Measurements from ENCODE around the gene TUBB1.
A peak's percentile ranks its signal among the peaks of the same experiment; 100 is the strongest.
"Not testable (repeated sequence)": the region's sequence is repeated elsewhere in the genome, so short reads cannot be mapped to it uniquely, and the experiment has no call there.

The TUBB1 gene

DNA sequence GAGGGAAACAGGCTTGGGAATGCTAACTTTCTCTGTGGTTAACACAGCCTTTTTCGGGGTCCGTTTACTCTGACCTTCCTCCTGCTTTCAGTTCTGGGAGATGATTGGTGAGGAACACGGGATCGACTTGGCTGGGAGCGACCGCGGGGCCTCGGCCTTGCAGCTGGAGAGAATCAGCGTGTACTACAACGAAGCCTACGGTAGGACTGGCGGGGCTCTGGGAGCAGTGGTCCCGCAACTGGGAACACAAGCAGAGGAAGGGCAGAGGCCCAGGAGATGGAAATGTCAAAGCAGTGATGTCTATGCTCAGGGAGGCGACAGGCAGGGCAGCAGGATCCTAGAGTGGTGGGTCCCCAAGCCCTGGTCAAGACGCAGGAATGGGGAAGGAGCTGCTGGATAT is 3.5 kb downstream of the TUBB1 start:
- DNase-seq (ENCODE audit: low read depth), result no peak

- no peak for DNase-seq (ENCODE audit: low read depth)
These were observed 4.4 kb downstream of the TUBB1 start for GRCh38 chr20:59023616-59024015.

GRCh38 chr20:59024111-59024530 is 4.9 kb downstream of the TUBB1 start:
- DNase-seq (ENCODE audit: low read depth), result no peak

DNA sequence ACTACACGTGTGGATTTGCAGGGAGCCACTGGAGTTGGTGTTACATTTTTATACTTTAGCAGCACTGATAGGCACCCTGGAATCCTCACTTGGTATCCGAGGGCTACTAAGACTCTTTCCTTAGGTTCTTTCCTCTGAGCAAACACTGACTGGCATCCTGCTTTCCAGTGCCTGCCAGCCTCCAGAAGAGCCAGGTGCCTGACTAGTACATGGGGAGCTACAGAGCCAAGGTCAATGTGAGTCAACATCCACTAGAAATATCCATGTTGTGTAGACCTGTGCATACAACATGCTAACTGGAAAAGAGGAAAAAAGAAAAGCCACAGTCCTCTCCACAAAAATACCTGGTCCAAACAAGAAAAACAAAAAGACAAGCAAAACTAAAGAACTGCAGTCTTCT is 5.9 kb downstream of the TUBB1 start:
- DNase-seq (ENCODE audit: low read depth), result no peak

- DNase-seq (ENCODE audit: low read depth), result no peak
These were observed 6.3 kb downstream of the TUBB1 start for GRCh38 chr20:59025511-59025910.

GRCh38 chr20:59026904-59027740 is 7.9 kb downstream of the TUBB1 start:
- no peak for DNase-seq (ENCODE audit: low read depth)

DNA sequence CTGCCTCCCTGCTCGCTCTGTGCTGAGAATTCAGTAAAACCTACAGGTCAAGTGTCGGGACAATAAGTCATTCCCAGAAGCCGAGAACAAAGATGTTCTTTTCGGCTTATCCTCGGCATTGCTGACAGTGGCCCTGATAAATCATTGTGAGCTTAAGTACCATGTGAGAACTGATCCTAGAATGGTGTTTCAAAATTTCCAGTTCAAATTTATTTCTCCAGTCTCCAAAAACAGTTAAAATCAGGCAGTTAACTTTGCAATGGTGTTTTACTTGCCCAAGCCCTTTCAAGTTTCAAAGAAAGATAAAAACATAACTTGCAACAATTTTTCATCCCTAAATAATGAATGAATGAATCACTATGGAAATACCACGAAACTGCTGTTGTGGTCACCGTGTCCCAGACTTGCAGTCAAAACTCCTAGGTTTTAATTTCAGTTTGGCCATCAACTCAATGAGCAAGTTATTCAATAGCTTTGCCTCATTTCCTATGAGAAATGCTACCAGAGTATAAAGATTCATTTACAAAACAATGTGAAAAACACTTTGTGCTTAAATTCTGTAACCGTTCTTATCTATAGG is 8.6 kb downstream of the TUBB1 start:
- DNase-seq (ENCODE audit: low read depth), result no peak

DNA sequence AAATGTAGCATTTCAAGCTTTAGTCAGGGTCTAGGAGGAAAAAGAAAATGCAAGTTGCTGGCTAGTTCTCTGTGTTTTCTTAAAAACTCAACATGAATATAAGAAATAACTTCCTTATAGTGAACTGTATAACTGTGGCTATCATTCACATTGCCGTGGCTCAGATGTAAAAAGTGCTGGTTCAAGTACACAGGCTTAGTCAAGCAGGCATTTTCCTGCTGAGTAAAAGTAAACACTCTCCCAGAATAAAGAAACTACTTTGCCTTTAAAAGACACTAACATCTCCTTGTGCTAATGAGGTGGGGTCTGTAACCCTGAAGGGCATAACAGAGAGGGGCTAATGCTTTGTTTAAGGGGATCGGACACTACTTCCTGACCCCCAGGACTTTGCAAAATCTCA is 9.6 kb downstream of the TUBB1 start:
- no peak for DNase-seq (ENCODE audit: low read depth)

- no peak for DNase-seq (ENCODE audit: low read depth)
These were observed 11.8 kb downstream of the TUBB1 start for GRCh38 chr20:59030911-59031563.

GRCh38 chr20:59031564-59032022 is 12.4 kb downstream of the TUBB1 start:
- no peak for DNase-seq (ENCODE audit: low read depth)

DNA sequence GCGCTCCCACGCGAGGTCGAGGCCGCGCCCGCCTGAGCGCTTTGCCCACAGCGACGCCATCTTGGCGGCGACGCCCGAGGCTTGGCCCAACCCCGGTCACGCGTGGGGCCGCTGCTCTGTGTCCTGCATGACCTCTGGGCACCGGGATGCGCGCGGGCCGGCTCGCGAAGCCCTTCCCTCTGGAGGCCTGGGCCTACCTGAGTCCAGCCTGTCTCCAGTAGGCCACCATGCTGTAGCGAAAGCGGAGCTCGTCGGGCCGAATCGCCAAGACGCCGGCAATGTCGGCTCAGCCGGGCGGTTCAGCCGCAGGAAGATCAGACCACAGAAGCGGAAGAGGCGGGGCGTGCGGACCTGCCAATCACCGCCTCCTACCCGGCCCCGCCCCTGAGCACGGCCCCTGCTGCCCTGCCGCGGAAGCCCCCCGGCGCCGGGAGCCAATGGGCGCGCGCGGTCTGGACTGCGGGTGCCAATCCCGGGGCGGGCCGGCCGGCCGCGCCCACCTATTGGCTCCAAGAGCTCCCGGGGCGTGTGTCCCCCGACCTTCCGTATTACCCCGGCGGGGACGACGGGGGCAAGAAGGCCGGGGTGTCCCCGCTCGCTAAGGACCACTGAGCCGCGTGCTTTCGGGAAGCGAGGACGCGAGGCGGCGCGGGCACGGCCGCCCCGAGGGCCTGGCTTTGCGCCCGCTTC is 12.9 kb downstream of the TUBB1 start, which contains the start of gene ATP5F1E:
Gene ATP5F1E (minus strand): TSS at position 313 of the 690 bp plus-strand sequence. CDS start 84 bp downstream, at position 229.
- peak; percentile 95 for DNase-seq (ENCODE audit: low read depth)

- DNase-seq (ENCODE audit: low read depth), result no peak
These were observed 13.5 kb downstream of the TUBB1 start for GRCh38 chr20:59032713-59033059.

- DNase-seq (ENCODE audit: low read depth), result no peak
These were observed 13.9 kb downstream of the TUBB1 start for GRCh38 chr20:59033093-59033492.

GRCh38 chr20:59033616-59034165 is 14.5 kb downstream of the TUBB1 start:
- no peak for DNase-seq (ENCODE audit: low read depth)

GRCh38 chr20:59035381-59035780 is 16.2 kb downstream of the TUBB1 start:
- DNase-seq (ENCODE audit: low read depth), result no peak

DNA sequence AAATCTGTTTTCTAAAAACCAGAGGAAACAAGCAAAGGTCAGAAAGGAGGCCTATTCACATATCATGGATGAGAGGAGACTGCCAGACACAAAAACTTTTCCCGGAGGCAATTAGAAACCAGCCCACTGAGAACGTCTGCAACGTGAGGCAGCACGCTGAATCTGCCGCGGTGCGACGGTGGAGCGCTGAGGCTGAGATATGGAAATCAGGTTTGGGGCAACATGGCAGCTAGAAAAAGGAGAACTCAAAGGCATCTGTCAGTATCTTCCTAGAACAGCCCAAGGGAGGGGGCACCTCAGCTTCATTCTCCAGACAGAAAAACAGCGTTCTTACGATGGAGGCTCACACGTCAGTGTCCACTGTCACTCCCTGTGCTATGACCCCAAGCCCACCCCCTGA is 18.2 kb downstream of the TUBB1 start:
- no peak for DNase-seq (ENCODE audit: low read depth)

- no peak for DNase-seq (ENCODE audit: low read depth)
These were observed 20.0 kb downstream of the TUBB1 start for GRCh38 chr20:59039233-59039632.

DNA sequence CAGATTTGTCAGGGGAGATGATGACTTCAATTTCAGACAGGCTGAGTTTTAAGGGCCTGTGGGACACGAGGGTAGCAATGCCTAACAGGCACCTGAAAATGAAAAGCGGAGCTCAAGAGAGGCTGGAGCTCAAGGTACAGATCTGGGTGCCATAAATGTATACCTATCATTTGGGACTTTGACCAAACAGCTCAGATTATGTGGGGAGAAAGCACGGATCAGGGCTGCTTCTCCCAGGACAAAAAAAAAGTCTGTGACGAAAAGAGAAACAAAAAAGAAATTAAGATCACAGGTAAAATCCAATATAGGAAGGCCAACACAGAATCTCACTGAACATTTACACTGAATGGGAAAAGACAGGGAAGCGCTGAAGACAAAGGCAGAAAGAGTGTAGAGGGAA is 21.4 kb downstream of the TUBB1 start:
- no peak for DNase-seq (ENCODE audit: low read depth)

GRCh38 chr20:59041487-59041886 is 22.3 kb downstream of the TUBB1 start:
- DNase-seq (ENCODE audit: low read depth), result not testable (repeated sequence)

DNA sequence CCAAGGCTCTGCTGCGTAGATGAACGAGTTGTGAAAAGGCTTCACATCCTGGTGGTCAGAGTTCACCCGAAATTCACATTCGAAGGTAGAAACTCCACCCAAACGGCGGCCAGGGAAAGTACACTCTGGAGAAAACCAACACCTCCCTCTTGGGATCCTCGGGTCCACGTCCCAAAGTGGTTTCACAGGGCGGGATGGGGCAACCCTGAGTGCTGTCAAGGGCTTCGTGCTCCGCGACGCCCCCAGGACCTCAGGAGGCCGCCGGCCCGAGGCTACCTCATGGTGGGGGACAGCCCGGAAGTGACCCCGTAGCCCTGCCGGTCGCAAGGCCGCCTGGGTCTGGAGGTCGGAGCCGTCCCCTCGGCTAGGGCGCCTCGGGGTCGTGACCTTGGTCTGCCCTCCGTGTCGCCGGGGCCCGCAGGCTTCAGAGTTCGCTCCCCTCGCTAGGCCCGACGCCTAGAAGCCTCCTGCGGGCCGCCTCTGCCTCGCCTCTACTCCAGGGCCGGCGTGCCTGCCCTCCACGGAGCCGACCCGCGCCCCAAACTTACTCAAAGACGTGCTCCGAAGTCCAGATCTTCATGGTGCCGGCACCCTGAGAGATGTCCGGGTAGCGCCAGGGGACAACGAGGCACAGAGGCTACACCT is 23.0 kb downstream of the TUBB1 start, which contains the start of gene PRELID3B:
Gene PRELID3B (minus strand): TSS at position 636 of the 645 bp plus-strand sequence. CDS start 56 bp downstream, at position 580.
- DNase-seq (ENCODE audit: low read depth), result no peak

All from stimulated activated CD8-positive, alpha-beta memory T cell treated with anti-CD3 and anti-CD28 coated beads, Interleukin-15, amount 100 ng/mL, for 24 hours (primary cell).